Endothelial cell (in vitro differentiated cells): ENCODE data around the gene PPP3CA. TPM values are rescaled to one million over a fixed set of nuclear protein-coding genes. Genes with fewer than 3 reads are reported as not detected.

Source experiments
- DNase-seq: peaks from one replicate; pipeline ENCODE4 v3.0.0; 2021; ENCODE audit warnings: low spot score
- H3K27ac Mint-ChIP-seq: one replicate; pipeline ENCODE4 v1.8.0; 2021; ENCODE audit warnings: mixed read lengths, inconsistent platforms; ENCODE audit not compliant: unreplicated experiment
- H3K27me3 Mint-ChIP-seq: one replicate; pipeline ENCODE4 v1.8.0; 2021; ENCODE audit warnings: mild to moderate bottlenecking, moderate library complexity, mixed read lengths, inconsistent platforms; ENCODE audit not compliant: unreplicated experiment
- H3K36me3 Mint-ChIP-seq: one replicate; pipeline ENCODE4 v1.8.0; 2021; ENCODE audit warnings: mild to moderate bottlenecking, low read depth, mixed read lengths, inconsistent platforms; ENCODE audit not compliant: unreplicated experiment
- H3K4me1 Mint-ChIP-seq: one replicate; pipeline ENCODE4 v1.8.0; 2021; ENCODE audit warnings: mild to moderate bottlenecking, mixed read lengths, inconsistent platforms; ENCODE audit not compliant: unreplicated experiment
- H3K4me3 Mint-ChIP-seq: one replicate; pipeline ENCODE4 v1.8.0; 2021; ENCODE audit warnings: mild to moderate bottlenecking, mixed read lengths, inconsistent platforms; ENCODE audit not compliant: unreplicated experiment
- H3K9me3 Mint-ChIP-seq: one replicate; pipeline ENCODE4 v1.8.0; 2021; ENCODE audit warnings: mixed read lengths, inconsistent platforms; ENCODE audit not compliant: unreplicated experiment
- CTCF ChIP-seq: fragments of 200-600 bp; sonication (generic); IDR thresholded peaks from one replicate; pipeline ENCODE4 v1.5.0; 2021; ENCODE audit warnings: antibody characterized with exemption; ENCODE audit not compliant: unreplicated experiment
- total RNA-seq: library from RNA; stranded (reverse); fragmentation: NEBNext Ultra II Directional; extraction: Animal tissue kit (Norgen Biotek cat#: 25700); gene quantifications from one replicate; pipeline ENCODE4 v1.2.1, GENCODE V29; 2021; ENCODE audit not compliant: unreplicated experiment

PPP3CA gene
- total RNA-seq, 1 donor from 2014 or later = 60.5 TPM

- Mint-ChIP-seq H3K4me3 (no peak overlapping the region), H3K9me3 (no peaks in the 10 kb centered on the region), H3K4me1 (peaks cover under 1% of the 10 kb centered on the region)
These were observed 297.1 kb downstream of the PPP3CA start for GRCh38 chr4:101050088-101050836.

GRCh38 chr4:101049549-101050001, 297.8 kb downstream of the PPP3CA start:
- TF ChIP-seq CTCF = no peak
- no peaks in the 10 kb centered on the region for H3K9me3 Mint-ChIP-seq
- no peaks in the 10 kb centered on the region for H3K4me1 Mint-ChIP-seq
- H3K27me3 Mint-ChIP-seq = no peaks in the 10 kb centered on the region
- no peak overlapping the region for H3K4me3 Mint-ChIP-seq
- no peak overlapping the region for H3K27ac Mint-ChIP-seq
- no peaks in the 10 kb centered on the region for H3K36me3 Mint-ChIP-seq
- no peak for DNase-seq

More at GRCh38 chr4:101050088-101050836, 297.1 kb downstream of the PPP3CA start:
- no peak overlapping the region for H3K27ac Mint-ChIP-seq
- no peaks in the 10 kb centered on the region for H3K27me3 Mint-ChIP-seq
- no peak for DNase-seq
- TF ChIP-seq CTCF = no peak
- H3K36me3 Mint-ChIP-seq = no peaks in the 10 kb centered on the region

GRCh38 chr4:101044766-101045165, 302.6 kb downstream of the PPP3CA start:
- no peak for TF ChIP-seq CTCF
- no peaks in the 10 kb centered on the region for H3K4me1 Mint-ChIP-seq
- no peak overlapping the region for H3K27ac Mint-ChIP-seq
- no peaks in the 10 kb centered on the region for H3K27me3 Mint-ChIP-seq
- H3K4me3 Mint-ChIP-seq = no peak overlapping the region
- H3K9me3 Mint-ChIP-seq = no peaks in the 10 kb centered on the region
- H3K36me3 Mint-ChIP-seq = no peaks in the 10 kb centered on the region
- no peak for DNase-seq

GRCh38 chr4:101042847-101043246, 304.5 kb downstream of the PPP3CA start:
- Mint-ChIP-seq H3K27me3 (peaks cover 3% of the 10 kb centered on the region), H3K4me1 (peaks cover 3% of the 10 kb centered on the region), H3K27ac (no peak overlapping the region), H3K4me3 (no peak overlapping the region), H3K9me3 (no peaks in the 10 kb centered on the region), H3K36me3 (peaks cover 3% of the 10 kb centered on the region)
- no peak for DNase-seq
- TF ChIP-seq CTCF = no peak

GRCh38 chr4:101040776-101041175, 306.6 kb downstream of the PPP3CA start:
- H3K4me1 Mint-ChIP-seq = peaks cover 18% of the 10 kb centered on the region
- no peak for DNase-seq

More at GRCh38 chr4:101040776-101041175, 306.6 kb downstream of the PPP3CA start:
- Mint-ChIP-seq H3K27ac (no peak overlapping the region), H3K9me3 (no peaks in the 10 kb centered on the region), H3K4me3 (no peak overlapping the region), H3K27me3 (peaks cover 10% of the 10 kb centered on the region), H3K36me3 (peaks cover 8% of the 10 kb centered on the region)
- no peak for TF ChIP-seq CTCF
